Parathyroid adenoma (tissue), 2 donors: ENCODE results near the gene SLC16A9.

Experiments
- H2AFZ ChIP-seq: fragments of 300-600 bp; sonication (generic); one replicate; pipeline ENCODE4 v1.7.0; 2017; ENCODE audit warnings: antibody characterized with exemption, mild to moderate bottlenecking
- H3K27ac ChIP-seq: fragments of 300-600 bp; sonication (generic); one replicate; pipeline ENCODE4 v1.7.0; 2017
- H3K27me3 ChIP-seq: fragments of 300-600 bp; sonication (generic); one replicate; pipeline ENCODE4 v1.7.0; 2017; ENCODE audit warnings: low read length; ENCODE audit not compliant: control insufficient read depth, insufficient read depth
- H3K36me3 ChIP-seq: fragments of 300-600 bp; sonication (generic); one replicate; pipeline ENCODE4 v1.7.0; 2017; ENCODE audit warnings: low read length; ENCODE audit not compliant: control insufficient read depth, insufficient read depth
- H3K4me1 ChIP-seq: fragments of 300-600 bp; sonication (generic); one replicate; pipeline ENCODE4 v1.7.0; 2017; ENCODE audit warnings: control low read depth
- H3K4me2 ChIP-seq: fragments of 300-600 bp; sonication (generic); one replicate; pipeline ENCODE4 v1.7.0; 2017; ENCODE audit warnings: low read length
- H3K4me3 ChIP-seq: fragments of 300-600 bp; sonication (generic); one replicate; pipeline ENCODE4 v1.7.0; 2017; ENCODE audit warnings: low read depth, low read length
- H3K79me2 ChIP-seq: fragments of 300-600 bp; sonication (generic); one replicate; pipeline ENCODE4 v1.7.0; 2017; ENCODE audit warnings: control low read depth
- H3K9ac ChIP-seq: fragments of 300-600 bp; sonication (generic); one replicate; pipeline ENCODE4 v1.7.0; 2017; ENCODE audit warnings: mild to moderate bottlenecking
- H3K9me3 ChIP-seq: fragments of 300-600 bp; sonication (generic); one replicate; pipeline ENCODE4 v1.7.0; 2017; ENCODE audit warnings: low read length; ENCODE audit not compliant: control insufficient read depth
- TF ChIP-seq, protein P1 (sequence below): fragments of 300-600 bp; sonication (generic); IDR thresholded peaks from one replicate; pipeline ENCODE4 v1.7.0; 2017; ENCODE audit warnings: antibody characterized with exemption, mild to moderate bottlenecking
- donor health status: primary hyperparathyroidism.

SLC16A9 gene

DNA sequence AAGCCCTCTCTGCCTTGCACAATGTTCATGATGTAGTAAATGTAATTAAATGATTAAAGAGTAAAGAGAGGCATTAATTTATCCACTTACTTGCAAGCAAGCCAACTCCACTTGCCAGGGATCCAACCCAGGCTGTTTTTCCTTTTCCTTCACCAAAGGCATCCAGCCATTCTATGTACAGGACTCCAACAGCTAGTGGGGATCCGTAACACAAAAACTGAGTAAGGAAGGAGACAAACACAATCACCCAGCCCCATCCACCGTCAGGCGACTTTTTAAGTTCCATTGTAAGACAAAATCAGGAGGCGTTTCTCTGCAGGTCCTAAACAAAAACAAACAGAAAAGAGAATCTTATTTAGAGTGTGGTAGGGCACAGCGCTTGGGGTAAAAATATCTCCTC, 25.6 kb downstream of the SLC16A9 start:
- no peaks in the 10 kb centered on the region for H3K9me3 ChIP-seq
- no peak overlapping the region for H3K4me2 ChIP-seq
- H3K27ac ChIP-seq, result no peak overlapping the region
- H2AFZ ChIP-seq, result no peak overlapping the region
- H3K9ac ChIP-seq, result no peak overlapping the region
- no peaks in the 10 kb centered on the region for H3K36me3 ChIP-seq
- TF ChIP-seq, protein P1, sequence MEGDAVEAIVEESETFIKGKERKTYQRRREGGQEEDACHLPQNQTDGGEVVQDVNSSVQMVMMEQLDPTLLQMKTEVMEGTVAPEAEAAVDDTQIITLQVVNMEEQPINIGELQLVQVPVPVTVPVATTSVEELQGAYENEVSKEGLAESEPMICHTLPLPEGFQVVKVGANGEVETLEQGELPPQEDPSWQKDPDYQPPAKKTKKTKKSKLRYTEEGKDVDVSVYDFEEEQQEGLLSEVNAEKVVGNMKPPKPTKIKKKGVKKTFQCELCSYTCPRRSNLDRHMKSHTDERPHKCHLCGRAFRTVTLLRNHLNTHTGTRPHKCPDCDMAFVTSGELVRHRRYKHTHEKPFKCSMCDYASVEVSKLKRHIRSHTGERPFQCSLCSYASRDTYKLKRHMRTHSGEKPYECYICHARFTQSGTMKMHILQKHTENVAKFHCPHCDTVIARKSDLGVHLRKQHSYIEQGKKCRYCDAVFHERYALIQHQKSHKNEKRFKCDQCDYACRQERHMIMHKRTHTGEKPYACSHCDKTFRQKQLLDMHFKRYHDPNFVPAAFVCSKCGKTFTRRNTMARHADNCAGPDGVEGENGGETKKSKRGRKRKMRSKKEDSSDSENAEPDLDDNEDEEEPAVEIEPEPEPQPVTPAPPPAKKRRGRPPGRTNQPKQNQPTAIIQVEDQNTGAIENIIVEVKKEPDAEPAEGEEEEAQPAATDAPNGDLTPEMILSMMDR, result no peak
- no peak overlapping the region for H3K4me3 ChIP-seq
- H3K79me2 ChIP-seq, result no peaks in the 10 kb centered on the region
- H3K4me1 ChIP-seq, result no peaks in the 10 kb centered on the region
- H3K27me3 ChIP-seq, result no peaks in the 10 kb centered on the region

DNA sequence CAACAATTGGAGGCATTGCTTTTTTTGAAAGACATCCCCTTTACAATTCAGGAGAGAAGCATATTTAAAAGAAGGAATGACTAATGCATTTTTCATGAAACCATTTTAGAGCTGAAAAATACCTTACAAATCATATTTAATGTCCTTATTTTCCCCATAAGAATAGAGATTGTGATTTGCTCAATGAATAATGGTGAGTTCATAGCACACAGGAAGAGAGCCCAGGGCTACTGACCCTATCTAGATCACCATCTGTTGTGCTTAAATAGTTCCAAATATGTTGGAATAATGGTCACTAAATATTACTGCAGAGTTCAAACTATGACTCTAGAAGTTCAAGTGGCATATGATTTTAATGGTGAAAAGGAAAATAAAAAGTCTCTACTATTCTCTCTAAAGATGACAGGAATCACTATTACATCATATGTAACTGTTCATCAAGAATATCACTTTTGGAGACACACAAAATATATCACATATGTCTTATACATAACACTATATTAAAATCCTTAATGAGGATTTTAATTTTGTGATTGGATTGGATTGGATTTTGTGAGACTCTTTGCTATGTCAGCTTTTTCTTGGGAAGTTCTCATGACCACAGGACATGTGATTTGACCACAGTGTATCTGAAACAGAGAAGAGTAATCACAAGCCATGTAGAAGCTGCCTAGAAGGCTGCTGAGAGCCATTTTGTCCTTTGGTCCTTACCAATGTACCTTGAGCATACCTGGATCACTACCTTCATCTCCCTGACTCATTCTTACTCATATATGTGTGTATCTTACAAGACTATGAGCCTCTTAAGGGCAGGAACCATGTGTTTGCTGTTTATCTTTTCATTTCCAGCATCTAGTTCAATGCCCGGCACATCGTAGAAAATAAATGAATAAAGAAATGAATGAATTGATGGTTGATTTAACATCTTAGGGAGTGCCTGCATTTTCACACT, 26.4 kb downstream of the SLC16A9 start:
- Histone ChIP-seq H2AFZ (no peak overlapping the region), H3K4me2 (no peak overlapping the region), H3K79me2 (no peaks in the 10 kb centered on the region), H3K4me3 (no peak overlapping the region), H3K9ac (no peak overlapping the region), H3K4me1 (no peaks in the 10 kb centered on the region), H3K27me3 (no peaks in the 10 kb centered on the region), H3K27ac (no peak overlapping the region), H3K9me3 (no peaks in the 10 kb centered on the region), H3K36me3 (no peaks in the 10 kb centered on the region)
- TF ChIP-seq, protein P1, result no peak

DNA sequence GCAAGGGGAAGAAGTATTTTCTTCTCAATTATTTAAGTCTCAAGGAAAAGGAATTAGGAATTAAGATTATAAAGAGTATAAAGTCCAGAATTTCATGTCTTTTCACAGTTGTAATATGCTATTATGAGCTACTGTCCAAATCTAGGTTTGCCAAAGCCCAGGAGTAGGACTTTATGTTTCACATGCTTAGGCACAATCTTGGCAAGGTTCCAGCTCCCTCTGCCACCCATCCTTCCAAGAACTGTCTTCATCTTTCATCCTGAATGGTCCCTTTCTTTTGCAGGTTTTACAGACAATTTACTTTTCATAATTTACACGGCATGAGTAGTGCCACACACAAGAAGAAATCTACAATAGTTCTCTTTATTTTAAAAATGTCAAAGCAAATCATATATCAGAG, 29.5 kb downstream of the SLC16A9 start:
- no peak overlapping the region for H3K4me2 ChIP-seq
- H3K36me3 ChIP-seq, result no peaks in the 10 kb centered on the region
- H3K27ac ChIP-seq, result no peak overlapping the region
- H3K9ac ChIP-seq, result no peak overlapping the region
- no peaks in the 10 kb centered on the region for H3K79me2 ChIP-seq
- TF ChIP-seq, protein P1, result no peak
- H3K4me3 ChIP-seq, result no peak overlapping the region
- H3K27me3 ChIP-seq, result no peaks in the 10 kb centered on the region
- no peak overlapping the region for H2AFZ ChIP-seq
- no peaks in the 10 kb centered on the region for H3K4me1 ChIP-seq
- H3K9me3 ChIP-seq, result no peaks in the 10 kb centered on the region

DNA sequence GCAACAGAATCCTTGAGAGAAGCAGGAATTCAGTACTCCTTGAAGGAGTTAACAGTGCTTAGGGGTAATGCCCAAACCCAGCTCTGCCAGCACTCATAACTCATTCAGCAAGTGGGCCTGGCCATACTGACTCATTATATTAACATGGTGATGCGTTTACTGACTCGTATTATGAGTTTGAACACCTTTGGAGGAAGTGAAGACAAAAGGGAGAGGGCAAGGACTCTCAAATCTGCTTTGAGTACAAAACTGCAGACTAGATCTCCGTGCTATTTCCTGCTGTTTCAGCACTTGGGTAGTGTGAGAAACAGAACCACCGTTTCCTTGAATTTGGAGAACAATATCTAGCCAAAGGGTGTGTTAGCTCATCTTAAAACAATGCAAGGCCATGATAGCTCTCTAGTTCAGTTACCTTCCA, 30.8 kb downstream of the SLC16A9 start:
- H3K4me2 ChIP-seq, result no peak overlapping the region
- H3K27me3 ChIP-seq, result no peaks in the 10 kb centered on the region
- no peaks in the 10 kb centered on the region for H3K79me2 ChIP-seq
- no peaks in the 10 kb centered on the region for H3K36me3 ChIP-seq
- no peak overlapping the region for H3K27ac ChIP-seq
- H3K9me3 ChIP-seq, result no peaks in the 10 kb centered on the region
- no peak overlapping the region for H3K4me3 ChIP-seq
- no peak overlapping the region for H3K9ac ChIP-seq
- TF ChIP-seq, protein P1, result no peak
- H3K4me1 ChIP-seq, result no peaks in the 10 kb centered on the region
- no peak overlapping the region for H2AFZ ChIP-seq
